ENCODE results near the gene PRDM8.

Gene PRDM8

DNA sequence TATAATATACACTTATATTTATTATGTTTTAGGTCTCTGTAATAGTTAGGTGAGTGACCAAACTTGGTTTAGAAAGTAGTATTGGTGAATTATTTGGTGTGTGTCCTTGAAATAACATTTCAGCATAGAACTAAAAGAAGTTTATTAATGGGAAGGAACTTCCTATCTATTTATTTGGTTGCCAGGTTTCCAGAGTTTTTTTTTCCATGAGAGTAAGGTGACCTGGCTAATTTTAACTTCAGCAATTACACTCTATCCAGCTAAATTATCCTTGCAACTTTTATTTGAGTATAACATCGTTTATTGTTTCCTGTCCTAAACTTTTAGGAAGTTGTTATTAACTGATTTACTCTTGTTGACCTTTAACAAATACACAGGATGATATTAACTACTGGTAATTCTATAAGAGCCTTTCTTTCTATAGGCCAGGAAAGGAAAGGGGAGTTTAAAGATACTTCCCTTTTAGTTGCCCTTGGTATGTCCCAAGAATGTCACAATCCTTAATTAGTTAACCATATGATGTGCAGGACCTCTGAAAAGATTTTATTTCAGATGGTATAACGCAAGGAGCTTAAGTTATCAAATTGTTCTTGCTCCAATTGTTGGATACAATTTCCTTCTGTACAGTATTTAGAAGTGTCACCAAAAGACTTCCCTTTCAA is 18.9 kb downstream of the PRDM8 start:
- TF ChIP-seq, protein P1, sequence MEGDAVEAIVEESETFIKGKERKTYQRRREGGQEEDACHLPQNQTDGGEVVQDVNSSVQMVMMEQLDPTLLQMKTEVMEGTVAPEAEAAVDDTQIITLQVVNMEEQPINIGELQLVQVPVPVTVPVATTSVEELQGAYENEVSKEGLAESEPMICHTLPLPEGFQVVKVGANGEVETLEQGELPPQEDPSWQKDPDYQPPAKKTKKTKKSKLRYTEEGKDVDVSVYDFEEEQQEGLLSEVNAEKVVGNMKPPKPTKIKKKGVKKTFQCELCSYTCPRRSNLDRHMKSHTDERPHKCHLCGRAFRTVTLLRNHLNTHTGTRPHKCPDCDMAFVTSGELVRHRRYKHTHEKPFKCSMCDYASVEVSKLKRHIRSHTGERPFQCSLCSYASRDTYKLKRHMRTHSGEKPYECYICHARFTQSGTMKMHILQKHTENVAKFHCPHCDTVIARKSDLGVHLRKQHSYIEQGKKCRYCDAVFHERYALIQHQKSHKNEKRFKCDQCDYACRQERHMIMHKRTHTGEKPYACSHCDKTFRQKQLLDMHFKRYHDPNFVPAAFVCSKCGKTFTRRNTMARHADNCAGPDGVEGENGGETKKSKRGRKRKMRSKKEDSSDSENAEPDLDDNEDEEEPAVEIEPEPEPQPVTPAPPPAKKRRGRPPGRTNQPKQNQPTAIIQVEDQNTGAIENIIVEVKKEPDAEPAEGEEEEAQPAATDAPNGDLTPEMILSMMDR (IDR thresholded peaks at IDR 0.05; ENCODE audit: insufficient read depth, missing control alignments): no peak
- no peak for DNase-seq (ENCODE audit: insufficient read length, low spot score)
- peak; percentile 16 for FAIRE-seq

DNA sequence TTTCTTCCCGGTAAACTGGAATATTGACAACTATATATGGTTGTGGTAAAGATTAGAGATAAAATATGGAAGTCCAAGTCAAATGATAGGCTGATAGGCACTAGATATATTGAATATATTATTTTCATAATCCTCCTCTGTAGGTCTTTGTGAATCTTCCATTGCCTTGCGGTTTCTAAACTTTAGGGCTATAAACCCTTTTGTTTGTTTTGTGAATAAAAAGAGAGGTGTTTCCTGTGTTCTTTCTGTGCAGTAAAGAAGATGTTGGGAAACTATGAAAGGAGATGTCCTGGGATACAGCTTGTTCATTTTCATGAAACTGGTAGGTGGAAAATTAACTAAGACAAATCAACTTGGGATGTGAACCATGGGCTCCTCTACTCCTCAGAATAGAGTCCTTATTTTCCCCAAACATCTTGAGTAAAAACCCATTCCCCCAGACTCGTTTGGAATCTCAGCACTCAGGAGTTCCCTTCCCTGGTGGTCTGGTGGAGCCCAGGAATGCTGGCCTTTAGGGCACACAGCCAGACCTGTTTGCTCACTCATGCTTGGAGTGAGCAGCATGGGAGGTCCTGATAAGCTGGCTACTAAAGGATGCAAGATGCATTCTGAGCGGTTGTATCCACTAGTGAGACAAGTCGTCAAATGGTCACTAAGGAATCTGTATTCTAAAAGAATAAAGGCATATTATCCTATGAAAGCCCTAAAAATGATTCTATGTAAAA is 22.2 kb downstream of the PRDM8 start:
- DNase-seq (ENCODE audit: insufficient read length, low spot score): no peak
- FAIRE-seq: no peak
- TF ChIP-seq, protein P1 (IDR thresholded peaks at IDR 0.05; ENCODE audit: insufficient read depth, missing control alignments): no peak

DNA sequence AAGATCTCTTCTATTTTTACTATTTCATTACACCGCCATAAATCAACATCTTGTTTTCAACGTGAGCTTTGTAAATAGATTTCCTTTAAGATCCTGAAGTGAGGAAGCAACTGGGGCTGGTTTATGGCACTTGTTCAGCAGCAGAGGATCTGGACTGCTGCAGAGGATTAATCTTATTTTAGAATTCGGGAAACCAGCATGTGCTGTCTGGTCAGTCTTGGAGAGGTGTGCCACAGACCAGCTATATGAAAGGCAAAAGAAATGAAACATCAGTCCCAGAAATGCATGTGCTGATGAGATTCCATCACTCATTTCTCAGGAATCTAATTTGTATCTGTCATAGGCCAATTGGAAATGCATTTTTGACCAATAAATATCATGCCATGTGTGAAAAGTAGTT is 23.4 kb downstream of the PRDM8 start:
- TF ChIP-seq, protein P1 (IDR thresholded peaks at IDR 0.05; ENCODE audit: insufficient read depth, missing control alignments): no peak

DNA sequence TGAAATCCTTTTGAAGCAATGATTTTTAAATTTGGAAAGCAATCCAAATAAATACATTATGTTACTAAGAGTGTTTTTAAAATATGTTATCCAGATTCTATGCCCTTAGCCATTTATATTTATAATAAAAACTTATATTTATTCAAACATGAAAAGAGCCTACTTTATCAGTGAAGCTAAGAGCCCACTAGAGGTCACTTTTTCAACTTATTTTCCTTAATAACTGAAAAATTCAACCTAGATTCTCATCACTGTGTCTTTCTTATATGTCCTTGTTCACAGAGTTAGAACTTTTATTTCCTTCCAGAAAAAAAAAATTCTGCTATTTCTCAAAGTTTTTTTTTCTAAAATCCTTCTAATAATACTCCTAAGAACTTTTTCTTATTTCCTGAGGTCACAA is 23.9 kb downstream of the PRDM8 start:
- TF ChIP-seq, protein P1 (IDR thresholded peaks at IDR 0.05; ENCODE audit: insufficient read depth, missing control alignments): peak; percentile 36
- no peak for FAIRE-seq
- no peak for DNase-seq (ENCODE audit: insufficient read length, low spot score)

More for the DNA sequence above, 23.4 kb downstream of the PRDM8 start:
- no peak for DNase-seq (ENCODE audit: insufficient read length, low spot score)
- FAIRE-seq: no peak

DNA sequence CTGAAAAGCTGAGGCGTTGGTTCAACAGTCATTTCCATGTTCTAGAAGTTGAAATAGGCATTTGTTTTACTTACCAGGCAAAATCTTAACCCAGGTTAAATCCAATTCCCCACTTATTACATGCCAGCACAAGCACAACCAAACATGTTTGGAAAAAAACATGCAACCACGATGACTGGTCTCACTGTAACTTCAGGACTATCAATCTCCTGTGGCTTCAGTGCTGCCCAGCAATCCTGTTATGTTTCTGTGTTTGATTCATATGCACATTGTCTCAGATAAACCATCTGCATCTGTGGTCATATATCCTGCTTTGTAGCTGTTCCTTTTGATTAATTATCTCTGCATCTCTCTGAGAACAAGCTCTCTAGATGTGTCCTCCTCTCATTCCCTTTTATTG is 28.3 kb downstream of the PRDM8 start:
- FAIRE-seq: no peak
- TF ChIP-seq, protein P1 (IDR thresholded peaks at IDR 0.05; ENCODE audit: insufficient read depth, missing control alignments): no peak
- no peak for DNase-seq (ENCODE audit: insufficient read length, low spot score)

DNA sequence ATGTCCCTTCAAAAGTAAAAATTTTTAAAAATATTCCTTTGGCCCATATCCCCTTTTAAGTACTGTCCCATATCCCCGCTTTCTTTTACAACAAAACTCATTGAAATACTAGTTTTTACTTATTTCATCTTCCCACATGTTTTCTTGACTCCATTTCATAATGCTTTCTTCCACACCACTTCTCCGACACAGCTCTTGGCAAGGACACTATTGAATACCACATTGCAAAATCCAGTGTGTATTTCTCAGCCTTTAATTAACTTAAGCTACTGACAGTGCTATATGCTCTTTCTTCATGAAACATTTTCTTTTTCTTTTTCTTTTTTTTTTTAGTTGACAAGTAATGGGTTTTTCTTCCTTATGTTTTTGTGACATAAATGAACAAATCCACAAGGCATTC is 28.8 kb downstream of the PRDM8 start:
- FAIRE-seq (no peak), DNase-seq (ENCODE audit: insufficient read length, low spot score) (no peak)
- TF ChIP-seq, protein P1 (IDR thresholded peaks at IDR 0.05; ENCODE audit: insufficient read depth, missing control alignments): no peak

DNA sequence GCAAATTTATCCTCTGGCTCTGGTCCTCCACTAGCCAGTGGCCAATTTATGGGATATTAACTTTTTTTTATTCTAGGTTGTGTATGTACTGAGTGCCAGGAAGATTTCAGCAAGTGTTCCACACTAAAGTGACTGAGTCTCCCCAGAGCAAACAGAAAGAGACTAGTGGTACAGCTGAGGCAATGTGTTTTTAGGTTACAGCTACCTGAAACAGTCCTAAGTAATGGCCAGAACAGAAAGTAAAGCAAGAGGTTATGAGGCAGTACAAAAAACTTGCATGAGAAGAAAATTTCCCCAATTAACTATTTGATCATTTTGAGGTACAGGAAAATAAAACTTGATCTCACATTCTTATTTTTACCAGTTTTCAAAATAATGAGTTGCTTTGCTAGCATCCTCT is 31.2 kb downstream of the PRDM8 start:
- no peak for FAIRE-seq
- TF ChIP-seq, protein P1 (IDR thresholded peaks at IDR 0.05; ENCODE audit: insufficient read depth, missing control alignments): no peak
- DNase-seq (ENCODE audit: insufficient read length, low spot score): no peak

Measured in D721Med (cell line).